ENCODE measurements around the gene KLHL6. TPM values are rescaled to one million over a fixed set of nuclear protein-coding genes. Genes with fewer than 3 reads are reported as not detected.

KLHL6 gene
- total RNA-seq, 1 experiment from 2014 or later, result not detected

- H3K4me2 ChIP-seq (ENCODE audit: insufficient read depth, insufficient read length, low read length), result peak overlapping the region; percentile 38
- no peaks in the 10 kb centered on the region for H3K79me2 ChIP-seq (ENCODE audit: insufficient read depth, low read length)
- peaks cover 3 to 8% of the 10 kb centered on the region in 2 experiments; a peak in 4 of 5 replicates for H3K9me3 Mint-ChIP-seq
- H3K4me1 ChIP-seq (ENCODE audit: insufficient read depth, low read length), result peaks cover 5% of the 10 kb centered on the region; the same call in 1 of the 2 replicates
- no peaks in the 10 kb centered on the region for H3K9me3 ChIP-seq (ENCODE audit: control insufficient read depth, low read depth, low read length)
- no peak overlapping the region for H4K91ac ChIP-seq (ENCODE audit: insufficient read length, low read depth, low read length)
- H2BK15ac ChIP-seq (ENCODE audit: low read depth, low read length), result no peak overlapping the region
- peak overlapping the region in 1 of 2 experiments; percentile 41; a peak in 1 of 5 replicates for H3K4me3 Mint-ChIP-seq
- no peak overlapping the region for H4K5ac ChIP-seq (ENCODE audit: insufficient read length, low read depth, low read length)
- no peak overlapping the region for H2BK120ac ChIP-seq (ENCODE audit: low read depth, low read length, poor library complexity, severe bottlenecking)
- H4K8ac ChIP-seq (replicated peaks; ENCODE audit: insufficient read length, low read depth, low read length), result no peak overlapping the region
- peaks cover 19 to 31% of the 10 kb centered on the region in 2 experiments for H3K4me1 Mint-ChIP-seq
- H3K27ac ChIP-seq (ENCODE audit: insufficient read length, low read depth, low read length), result no peak overlapping the region
- peak overlapping the region in 1 of 3 experiments; percentile 70; a peak in 2 of 7 replicates for H3K27ac Mint-ChIP-seq
- H2BK20ac ChIP-seq (ENCODE audit: low read depth, low read length, poor library complexity, severe bottlenecking), result no peak overlapping the region
- H4K20me1 ChIP-seq (ENCODE audit: control insufficient read depth, insufficient read depth, insufficient read length), result no peaks in the 10 kb centered on the region
- no peak overlapping the region for H3K4ac ChIP-seq (ENCODE audit: low read depth, low read length)
- H3K9ac ChIP-seq (ENCODE audit: extremely low read depth, insufficient read length, low read length), result no peak overlapping the region
- DNase-seq, result no peak
- H3K27me3 Mint-ChIP-seq (ENCODE audit: low read depth), result peaks cover 2% of the 10 kb centered on the region
- peak; percentile 61 for TF ChIP-seq CTCF (conservative IDR thresholded peaks at IDR 0.05)
- no peak overlapping the region for H3K23ac ChIP-seq (ENCODE audit: insufficient read length, low read depth, low read length)
- H3K14ac ChIP-seq (ENCODE audit: insufficient read depth, low read length), result no peak overlapping the region
- H3K18ac ChIP-seq (ENCODE audit: insufficient read length, low read depth, low read length), result no peak overlapping the region
- no peak overlapping the region for H3K56ac ChIP-seq (ENCODE audit: insufficient read length, low read depth, low read length)
- H3K36me3 Mint-ChIP-seq (ENCODE audit: insufficient read depth in 1 of 3, low read depth in 3 of 3), result peaks cover 1 to 3% (median 3%) of the 10 kb centered on the region in 3 experiments; a peak in 1 of 7 replicates
- WGBS (ENCODE audit: extremely low coverage, insufficient read length, low lambda C conversion rate), result 100% methylated on average over 1 of the region's 6 CpGs
- H3K27me3 ChIP-seq (ENCODE audit: insufficient read depth, low read length), result no peaks in the 10 kb centered on the region
- H2AK5ac ChIP-seq (ENCODE audit: insufficient read length, low read length), result no peak overlapping the region
- H3K79me1 ChIP-seq (ENCODE audit: insufficient read depth, low read depth, low read length, poor library complexity, severe bottlenecking), result no peaks in the 10 kb centered on the region
- H2BK12ac ChIP-seq (ENCODE audit: insufficient read length, low read depth, low read length), result no peak overlapping the region
- no peak overlapping the region for H3T11ph ChIP-seq (ENCODE audit: low read length)
- no peak overlapping the region for H2BK5ac ChIP-seq (ENCODE audit: insufficient read length, low read length)
- no peak overlapping the region for H2AFZ ChIP-seq (ENCODE audit: low read length)
- no peaks in the 10 kb centered on the region for H3K23me2 ChIP-seq (ENCODE audit: insufficient read length, low read depth, low read length, poor library complexity, severe bottlenecking)
These were observed 36.5 kb upstream of the KLHL6 start for GRCh38 chr3:183591881-183592521.

All from H9 (cell line).